RPMI8226 (cell line): ENCODE measurements around the gene P2RY12.
"Not testable (repeated sequence)": the region's sequence is repeated elsewhere in the genome, so short reads cannot be mapped to it uniquely, and the experiment has no call there.

ENCODE experiments used
- DNase-seq: peaks from one replicate; pipeline ENCODE4 v3.0.0-alpha.2; 2015

Gene P2RY12

GRCh38 chr3:151392191-151392590, 7.6 kb upstream of the P2RY12 start:
- not testable (repeated sequence) for DNase-seq

DNA sequence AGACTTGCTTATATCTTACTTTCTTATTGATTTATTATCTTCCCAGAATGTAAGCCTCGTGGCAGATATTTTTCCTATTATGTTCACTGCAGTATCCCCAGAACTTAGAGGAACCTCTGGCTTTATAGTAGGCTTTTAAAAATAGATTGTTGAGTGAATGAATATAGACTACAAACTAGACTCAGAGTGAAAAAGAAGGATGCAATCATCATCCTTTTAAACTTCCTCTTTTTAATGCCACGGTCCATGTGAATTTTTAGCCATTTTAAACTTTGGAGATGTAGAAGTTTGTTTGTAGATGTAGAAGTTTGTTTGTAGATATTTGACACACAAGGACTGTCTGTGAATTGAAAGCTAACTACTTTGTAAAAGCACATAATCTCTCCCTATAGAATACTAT, 7.2 kb upstream of the P2RY12 start:
- DNase-seq = no peak

DNA sequence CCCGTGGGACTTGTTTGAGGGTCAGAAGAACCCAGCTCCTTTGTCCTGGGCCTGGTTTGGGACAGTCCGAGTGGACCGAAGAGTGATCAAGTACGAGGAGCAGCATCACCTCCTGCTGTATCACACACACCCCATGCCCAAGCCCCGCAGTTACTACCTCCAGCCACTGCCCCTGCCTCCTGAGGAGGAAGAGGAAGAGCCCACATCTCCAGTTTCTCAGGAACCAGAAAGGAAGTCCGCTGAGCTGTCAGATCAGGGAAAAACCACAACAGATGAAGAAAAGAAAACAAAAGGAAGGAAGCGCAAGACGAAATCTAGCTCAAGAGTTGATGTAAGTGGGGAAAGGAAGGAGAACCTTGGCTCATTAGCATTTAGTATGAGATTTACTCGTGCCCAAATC, 3.3 kb upstream of the P2RY12 start:
- no peak for DNase-seq

DNA sequence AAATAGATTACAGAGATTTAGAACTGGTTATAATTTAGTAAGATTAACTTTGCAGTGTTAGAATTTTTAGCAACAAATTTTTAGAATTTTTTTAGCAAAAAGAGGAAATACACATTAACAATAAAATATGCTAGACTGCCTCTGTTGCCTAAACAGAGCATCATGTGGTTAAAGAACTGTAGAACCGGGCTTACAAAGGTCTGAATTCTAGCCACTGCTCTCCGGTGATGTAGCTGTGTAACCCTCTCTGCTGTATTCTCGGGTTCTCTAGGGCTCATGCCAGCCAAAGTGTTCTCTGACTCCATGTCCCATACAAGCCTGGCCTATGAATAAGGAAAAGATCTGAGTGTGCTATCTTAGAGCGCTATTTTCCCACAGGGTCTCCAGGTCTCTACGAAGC, 2.9 kb upstream of the P2RY12 start:
- DNase-seq = no peak

GRCh38 chr3:151386056-151386455, 1.5 kb upstream of the P2RY12 start:
- DNase-seq = no peak

DNA sequence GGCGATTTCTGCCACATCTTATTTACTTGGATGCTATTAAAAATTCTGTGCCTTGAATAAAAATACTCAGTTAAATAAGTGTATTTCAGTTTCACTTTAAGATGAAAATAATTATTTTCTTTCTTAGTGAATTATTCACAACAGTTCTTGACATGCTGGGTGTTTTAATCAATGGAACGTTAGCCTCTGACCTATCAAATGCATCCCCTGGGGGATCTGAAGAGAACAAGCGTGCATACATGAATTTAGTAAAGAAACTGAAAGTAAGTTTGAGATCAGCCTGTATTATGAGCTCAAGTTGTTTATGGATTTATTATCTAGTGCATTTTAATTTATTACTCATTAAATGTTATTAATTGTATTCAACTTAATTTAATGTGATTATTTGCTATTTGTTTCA, 597 bp downstream of the P2RY12 start:
- DNase-seq = no peak

DNA sequence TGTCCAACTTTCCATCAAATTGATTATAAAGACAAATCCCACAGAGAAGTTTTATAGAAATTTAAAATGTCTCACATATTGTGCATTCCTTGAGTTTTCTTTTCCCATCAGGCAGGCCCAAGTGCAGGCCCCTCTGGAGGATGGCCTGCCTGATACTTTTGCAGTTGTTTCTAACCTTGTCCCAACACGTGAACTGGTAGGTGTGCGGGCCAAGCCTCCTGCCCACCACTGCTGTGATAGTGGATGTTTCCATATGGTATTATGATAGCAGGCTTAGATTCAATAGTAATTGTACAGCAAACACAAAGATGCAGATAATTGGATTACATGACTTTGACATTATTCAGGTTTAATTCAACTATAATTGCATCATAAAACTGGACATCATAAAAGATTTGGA, 1.4 kb downstream of the P2RY12 start:
- no peak for DNase-seq

GRCh38 chr3:151382671-151383070, 1.9 kb downstream of the P2RY12 start:
- no peak for DNase-seq

GRCh38 chr3:151379083-151379734, 5.3 kb downstream of the P2RY12 start:
- DNase-seq = peak; percentile 63

GRCh38 chr3:151377768-151378385, 6.7 kb downstream of the P2RY12 start:
- DNase-seq = no peak

DNA sequence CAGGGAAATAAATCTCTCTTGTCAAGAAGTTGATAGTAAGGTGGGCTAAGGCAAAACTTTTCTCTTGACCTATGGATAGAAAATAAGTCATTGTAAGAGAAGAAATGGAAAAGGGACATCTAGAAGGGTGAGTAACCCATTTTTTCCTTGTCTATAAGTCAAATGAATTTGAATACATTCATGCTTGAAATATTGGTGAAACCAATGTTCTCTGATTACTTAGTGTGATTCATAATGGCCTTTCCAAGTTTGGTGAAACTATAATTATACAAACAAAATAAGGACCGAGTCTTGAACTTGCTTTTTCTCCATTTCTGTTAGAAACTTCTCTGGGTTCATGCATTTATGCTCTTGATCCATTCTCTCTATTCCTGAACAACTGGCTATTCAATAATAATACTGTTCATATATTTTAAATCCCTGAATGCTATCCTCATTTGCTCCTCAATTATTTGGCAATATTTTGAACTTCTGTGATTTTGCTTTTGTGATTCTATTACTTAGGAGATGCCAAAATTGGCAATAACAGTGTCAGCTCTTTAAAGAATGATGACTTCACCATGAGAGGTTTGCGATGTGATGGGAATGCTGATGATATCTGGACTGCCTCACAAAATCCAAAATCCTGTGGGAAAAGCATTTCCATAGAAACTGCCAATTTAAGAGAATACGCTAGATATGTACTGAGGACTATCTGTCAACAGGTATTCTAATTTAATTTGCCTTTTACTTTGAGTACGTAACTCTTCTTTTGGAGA, 12.3 kb downstream of the P2RY12 start:
- no peak for DNase-seq

DNA sequence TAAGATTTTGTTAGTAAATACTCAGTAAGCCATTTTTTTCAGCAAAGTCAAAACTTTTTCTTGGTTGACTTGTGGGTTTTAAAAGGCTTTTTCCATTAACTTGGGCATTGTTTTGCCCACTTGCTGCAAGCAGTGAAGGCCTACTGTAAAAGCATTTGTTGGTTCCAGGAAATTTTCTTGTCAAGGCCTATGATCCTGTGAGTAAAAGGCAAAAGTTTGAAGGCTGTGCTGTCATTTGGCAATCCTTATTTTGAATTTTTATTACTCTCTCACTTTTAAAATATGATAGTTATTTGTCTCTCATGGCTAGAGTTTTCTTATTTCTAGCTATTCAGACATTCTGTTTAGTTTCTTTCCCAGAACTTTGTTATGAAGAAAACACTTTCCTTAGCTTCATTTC, 13.0 kb downstream of the P2RY12 start:
- no peak for DNase-seq

GRCh38 chr3:151367448-151367847, 17.1 kb downstream of the P2RY12 start:
- no peak for DNase-seq

- DNase-seq = no peak
Measured at GRCh38 chr3:151366993-151367392, 17.6 kb downstream of the P2RY12 start.

GRCh38 chr3:151362751-151363174, 21.8 kb downstream of the P2RY12 start:
- DNase-seq = no peak

GRCh38 chr3:151357463-151357850, 27.1 kb downstream of the P2RY12 start:
- no peak for DNase-seq

GRCh38 chr3:151356794-151357462, 27.6 kb downstream of the P2RY12 start:
- no peak for DNase-seq

DNA sequence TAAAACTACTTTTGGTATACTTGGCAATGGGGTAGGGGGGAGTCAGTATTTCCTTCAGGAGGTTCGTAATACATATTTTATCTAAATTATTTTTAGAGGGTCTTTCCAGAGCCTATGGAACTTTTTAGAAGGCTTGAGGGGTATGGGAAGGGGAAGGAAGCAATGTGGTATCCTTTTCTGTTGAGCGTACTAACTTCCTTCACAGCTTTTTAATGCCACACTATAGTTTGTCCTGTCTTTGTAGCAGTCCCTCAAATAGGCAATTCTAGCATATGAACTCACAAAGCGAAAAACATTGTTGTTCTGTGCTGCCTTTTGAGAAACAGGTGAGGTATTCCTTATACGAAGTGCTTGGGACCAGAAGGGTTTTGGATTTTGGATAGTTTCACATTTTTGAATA, 32.9 kb downstream of the P2RY12 start:
- DNase-seq = no peak

- no peak for DNase-seq
Measured at GRCh38 chr3:151351219-151351618, 33.3 kb downstream of the P2RY12 start.

DNA sequence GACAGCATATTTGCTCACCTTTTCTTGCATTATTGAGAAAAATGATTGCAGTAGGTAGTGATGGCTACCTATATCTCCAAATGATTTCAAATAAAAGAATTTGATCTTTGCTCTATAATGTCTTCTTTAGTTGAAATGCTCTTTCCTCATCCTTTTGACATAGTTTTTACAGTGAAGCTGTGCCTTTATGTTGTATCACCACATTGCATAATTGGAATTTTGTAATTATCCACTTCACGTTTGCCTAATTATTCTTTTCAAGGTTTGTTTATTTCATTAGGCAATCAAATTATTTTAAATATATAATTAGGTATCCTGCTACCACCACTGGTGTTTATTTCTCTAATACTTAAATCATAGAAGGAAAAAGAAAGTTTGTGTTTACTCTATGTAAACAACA, 33.9 kb downstream of the P2RY12 start:
- DNase-seq = no peak

DNA sequence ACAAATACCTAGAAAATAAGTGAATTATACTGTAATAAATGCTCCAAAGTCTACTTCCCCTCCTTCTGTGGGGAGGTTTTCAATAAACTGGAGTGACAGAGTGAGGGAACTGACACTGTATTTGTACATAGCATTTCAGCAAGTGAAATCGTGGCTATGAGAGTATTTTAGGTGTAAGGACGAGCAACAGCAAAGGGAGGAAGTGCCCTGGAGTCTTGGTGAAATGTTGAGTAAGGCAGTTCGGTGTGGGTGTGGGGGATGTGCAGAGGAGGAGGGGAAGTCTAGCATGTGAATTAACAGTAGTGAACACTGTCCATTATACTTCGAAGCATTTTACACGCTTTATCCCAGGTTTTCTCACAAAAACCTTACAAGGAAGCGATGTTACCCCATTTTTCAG, 37.1 kb downstream of the P2RY12 start:
- DNase-seq = peak; percentile 16

DNA sequence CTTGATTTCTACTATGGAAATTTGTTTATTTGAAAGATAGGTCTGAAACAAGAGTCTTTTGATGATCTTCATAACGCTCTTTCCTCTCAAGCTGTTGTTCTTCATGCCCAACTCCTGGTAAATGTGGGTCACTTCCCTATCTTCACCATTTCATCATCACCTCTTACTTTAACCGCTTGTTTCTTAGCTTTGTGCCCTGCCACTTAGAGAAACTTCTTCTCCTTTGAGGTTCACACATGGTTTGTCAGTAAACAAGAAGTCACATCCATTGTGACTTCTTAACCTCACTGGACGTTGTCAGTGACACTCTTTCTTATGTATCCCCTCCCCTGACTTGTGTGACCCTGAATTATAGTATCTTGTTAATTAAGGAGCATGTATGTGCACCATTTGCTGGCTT, 38.3 kb downstream of the P2RY12 start:
- no peak for DNase-seq

DNA sequence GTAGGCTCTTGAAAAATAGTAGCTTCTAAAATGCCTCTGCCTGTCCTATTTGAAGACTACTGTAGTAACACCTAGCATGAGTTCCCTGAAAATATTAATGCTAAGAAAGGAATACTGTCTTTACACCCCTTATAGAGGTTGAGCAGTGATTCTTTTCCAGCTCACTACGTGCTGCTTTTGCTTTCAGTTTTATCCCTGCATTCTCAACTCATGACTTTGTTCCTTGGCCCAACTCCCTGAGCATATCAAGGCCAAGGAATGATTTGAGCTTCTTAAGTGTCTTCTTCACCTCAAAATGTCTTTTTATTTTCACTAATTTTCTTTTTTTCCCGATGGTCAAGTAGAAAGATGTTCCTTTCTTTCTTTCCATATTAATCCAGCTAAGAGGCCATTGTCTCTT, 38.7 kb downstream of the P2RY12 start:
- no peak for DNase-seq

DNA sequence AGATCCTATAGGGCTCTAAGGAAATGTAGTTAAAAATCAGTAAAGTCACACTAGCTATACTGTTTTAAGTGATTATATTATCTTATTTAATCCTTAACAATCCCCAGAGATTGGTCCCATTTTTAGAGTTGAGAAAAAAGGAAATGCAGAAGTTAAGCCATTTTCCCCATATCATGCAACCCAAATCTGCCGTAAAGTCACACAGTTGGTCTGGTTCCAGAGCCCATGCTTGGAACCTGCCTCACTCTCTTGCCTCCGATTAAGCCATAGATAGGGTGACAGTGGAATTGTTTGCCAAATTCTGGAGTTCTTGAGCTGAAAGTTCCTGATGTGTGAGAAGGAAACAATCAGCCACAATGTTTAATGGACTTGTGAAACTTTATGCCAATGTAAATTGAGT, 52.9 kb downstream of the P2RY12 start:
- DNase-seq = no peak
